RCC 7860 (cell line): ENCODE results near the gene BCLAF1.
"Not testable (repeated sequence)": the region's sequence is repeated elsewhere in the genome, so short reads cannot be mapped to it uniquely, and the experiment has no call there.

Experiments used
- DNase-seq: peaks from one replicate; pipeline ENCODE4 v3.0.0-alpha.2; 2015; ENCODE audit warnings: low spot score
- FAIRE-seq: peaks from 2 replicates; lab custom pipeline; 2012; peaks lifted over from hg19 to GRCh38; lab: Jason Lieb, UNC

BCLAF1 gene

GRCh38 chr6:136312975-136313374 lies 23.3 kb upstream of the BCLAF1 start:
- DNase-seq (no peak), FAIRE-seq (no peak)

DNA sequence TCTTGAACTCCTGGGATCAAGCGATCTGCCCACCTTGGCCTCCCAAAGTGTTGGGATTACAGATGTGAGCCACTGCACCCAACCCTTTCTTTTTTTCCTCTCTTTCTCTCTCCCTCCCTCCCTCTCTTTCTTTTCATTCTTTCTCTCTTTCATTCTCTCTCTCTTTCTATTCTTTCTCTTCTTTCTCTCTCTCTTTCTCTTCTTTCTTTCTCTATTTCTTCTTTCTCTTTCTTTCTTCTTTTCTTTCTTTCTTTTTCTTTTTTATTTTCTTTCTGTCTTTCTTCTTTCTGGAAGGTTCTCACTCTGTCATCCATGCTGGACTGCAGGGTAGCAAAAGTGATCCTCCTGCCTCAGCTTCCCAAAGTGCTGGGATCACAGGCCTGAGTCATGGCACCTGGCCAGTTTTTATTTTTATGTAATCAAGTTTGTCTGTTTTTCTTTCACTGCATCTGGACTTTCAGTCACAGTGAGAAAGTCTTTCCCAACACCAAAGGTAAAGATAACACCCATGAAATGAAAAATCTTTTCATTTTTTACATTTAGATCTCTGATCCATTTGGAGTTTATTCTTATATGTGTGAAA lies 20.2 kb upstream of the BCLAF1 start:
- DNase-seq: no peak
- no peak for FAIRE-seq

- DNase-seq (no peak), FAIRE-seq (no peak)
These were observed 19.5 kb upstream of the BCLAF1 start for GRCh38 chr6:136309171-136309570.

- not testable (repeated sequence) for DNase-seq, FAIRE-seq
These were observed 18.8 kb upstream of the BCLAF1 start for GRCh38 chr6:136308469-136308868.

GRCh38 chr6:136307351-136307750 lies 17.7 kb upstream of the BCLAF1 start:
- no peak for DNase-seq

DNA sequence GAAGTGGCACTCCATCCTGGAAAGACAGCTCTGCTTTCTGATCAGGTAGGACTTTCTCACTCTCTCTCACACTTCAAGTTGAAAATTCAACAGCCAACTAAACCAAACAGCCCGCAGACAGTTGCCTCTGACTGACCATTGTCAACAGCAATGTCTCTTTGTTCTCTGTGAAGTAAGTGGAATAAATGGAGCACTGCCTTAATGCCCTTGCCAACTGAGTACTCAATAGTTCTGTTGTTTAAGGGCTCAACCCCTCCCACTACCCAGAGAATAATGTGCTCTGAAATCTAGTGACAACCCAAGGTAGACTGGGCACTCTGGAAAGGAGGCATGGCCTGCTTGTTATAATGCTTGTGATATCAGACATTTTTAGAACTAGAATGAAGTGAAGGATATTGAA lies 16.8 kb upstream of the BCLAF1 start:
- no peak for DNase-seq
- FAIRE-seq: no peak

More at GRCh38 chr6:136307351-136307750, 17.7 kb upstream of the BCLAF1 start:
- FAIRE-seq: no peak

DNA sequence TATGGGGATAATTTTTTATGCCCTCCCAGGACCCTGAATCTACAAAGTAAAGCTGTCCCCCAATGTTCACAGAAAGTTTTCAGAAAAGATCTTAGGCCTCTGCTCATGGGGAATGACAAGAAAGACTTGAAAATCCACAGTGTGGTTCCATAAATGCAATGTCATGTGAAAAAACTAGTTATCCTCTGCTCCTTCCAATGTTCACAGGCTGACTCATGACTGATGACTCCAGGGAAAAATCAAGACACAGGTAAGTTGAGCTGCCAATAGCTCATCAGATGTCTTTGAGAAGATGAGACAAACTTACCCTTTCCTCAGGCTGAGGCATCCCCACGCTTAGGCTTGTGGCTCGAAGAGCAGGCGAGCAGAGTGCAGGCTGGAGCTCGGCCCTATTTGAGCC lies 14.8 kb upstream of the BCLAF1 start:
- no peak for FAIRE-seq
- no peak for DNase-seq

GRCh38 chr6:136303516-136303915 lies 13.9 kb upstream of the BCLAF1 start:
- FAIRE-seq (no peak), DNase-seq (no peak)

DNA sequence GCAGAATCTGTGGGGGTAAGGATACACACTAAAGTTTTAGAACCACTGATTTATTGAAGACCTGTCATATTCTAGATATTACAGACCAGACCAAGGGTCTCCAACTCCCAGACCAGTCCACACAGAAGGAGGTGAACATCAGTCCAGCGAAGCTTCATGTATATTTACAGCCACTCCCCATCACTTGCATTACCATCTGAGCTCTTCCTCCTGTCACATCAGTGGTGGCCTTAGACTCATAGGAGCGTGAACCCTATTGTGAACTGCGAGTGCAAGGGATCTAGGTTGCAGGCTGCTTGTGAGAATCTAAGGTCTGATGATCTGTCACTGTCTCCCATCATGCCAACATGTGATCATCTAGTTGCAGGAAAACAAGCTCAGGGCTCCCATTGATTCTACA lies 5.0 kb upstream of the BCLAF1 start:
- FAIRE-seq (no peak), DNase-seq (no peak)

- FAIRE-seq (no peak), DNase-seq (peak; percentile 55)
These were observed 864 bp upstream of the BCLAF1 start for GRCh38 chr6:136290410-136291010.

DNA sequence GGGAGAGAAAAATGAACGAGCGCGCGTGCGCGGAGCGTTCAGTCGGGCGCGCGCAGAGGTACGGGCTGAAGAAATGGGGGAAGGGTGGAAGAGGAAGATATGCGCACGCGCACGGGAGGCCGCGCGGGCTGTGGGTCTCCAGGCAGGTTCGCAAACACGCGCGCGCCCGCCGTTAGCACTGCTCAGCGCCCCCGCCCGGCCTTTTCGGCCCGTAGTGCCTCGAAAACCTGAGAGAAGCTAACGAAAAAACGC lies 393 bp downstream of the BCLAF1 start:
- FAIRE-seq (no peak), DNase-seq (peak; percentile 76)

DNA sequence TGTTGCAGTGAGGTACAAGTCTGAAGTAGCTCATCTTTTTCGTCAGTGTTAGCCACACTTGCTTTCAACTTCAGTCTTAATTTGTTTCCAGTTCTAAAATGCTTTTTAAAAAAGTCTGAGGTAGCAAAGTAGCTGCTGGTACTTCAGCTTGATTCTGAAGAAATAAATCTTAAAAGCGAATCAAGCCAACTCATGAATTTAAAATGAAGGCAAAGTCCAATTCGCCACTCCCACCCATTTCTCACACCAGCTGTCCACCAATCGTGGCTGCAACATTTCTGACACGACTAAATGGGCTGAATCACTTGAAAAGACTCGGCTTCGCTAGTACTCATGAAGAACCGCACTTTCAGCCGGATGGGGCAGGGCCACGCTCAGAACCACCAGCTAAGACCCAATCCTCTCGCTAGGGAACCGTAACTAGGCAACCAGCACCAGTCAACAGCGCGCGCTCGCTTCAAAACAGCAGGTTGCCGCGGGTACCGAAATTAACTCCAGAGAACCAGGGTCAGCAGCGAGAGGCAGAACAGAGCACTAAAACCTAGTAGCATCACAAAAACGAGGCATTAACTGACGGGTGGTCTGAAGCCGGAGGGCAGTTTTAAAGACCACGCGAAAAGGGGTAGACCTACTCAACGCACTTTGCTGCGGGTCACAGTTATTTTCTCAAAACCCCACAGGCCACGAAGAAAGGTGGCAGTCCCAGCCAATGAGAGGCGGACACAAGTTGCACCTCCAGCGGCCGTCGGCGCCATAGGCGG lies 900 bp downstream of the BCLAF1 start:
- DNase-seq: peak; percentile 85
- FAIRE-seq: peak; percentile 63

GRCh38 chr6:136284909-136285308 lies 4.7 kb downstream of the BCLAF1 start:
- DNase-seq: no peak
- FAIRE-seq: no peak

GRCh38 chr6:136282906-136283305 lies 6.7 kb downstream of the BCLAF1 start:
- FAIRE-seq: no peak
- DNase-seq: no peak

- FAIRE-seq (no peak), DNase-seq (no peak)
These were observed 9.5 kb downstream of the BCLAF1 start for GRCh38 chr6:136280032-136280609.

GRCh38 chr6:136274062-136274461 lies 15.6 kb downstream of the BCLAF1 start:
- FAIRE-seq (no peak), DNase-seq (no peak)

DNA sequence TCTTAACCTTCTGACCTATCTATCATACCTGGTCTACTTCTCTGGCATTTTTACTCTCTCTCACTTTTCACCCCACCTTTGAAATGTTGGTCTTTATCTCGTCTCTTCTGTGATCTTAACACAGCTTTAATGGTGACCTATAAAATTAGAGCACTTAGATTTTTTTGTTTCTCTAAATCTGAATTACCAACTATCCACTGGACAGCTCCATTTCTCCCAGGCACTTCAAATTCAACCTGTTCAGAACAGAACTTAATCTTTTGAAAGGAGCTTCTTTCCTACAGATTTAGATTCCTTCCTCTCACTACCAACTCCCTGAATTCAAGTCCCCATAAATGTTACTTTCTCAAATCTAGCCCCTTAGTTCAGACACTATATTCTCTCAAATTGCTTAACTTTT lies 24.5 kb downstream of the BCLAF1 start:
- DNase-seq (no peak), FAIRE-seq (no peak)

GRCh38 chr6:136262940-136263339 lies 26.7 kb downstream of the BCLAF1 start:
- FAIRE-seq (no peak), DNase-seq (no peak)

DNA sequence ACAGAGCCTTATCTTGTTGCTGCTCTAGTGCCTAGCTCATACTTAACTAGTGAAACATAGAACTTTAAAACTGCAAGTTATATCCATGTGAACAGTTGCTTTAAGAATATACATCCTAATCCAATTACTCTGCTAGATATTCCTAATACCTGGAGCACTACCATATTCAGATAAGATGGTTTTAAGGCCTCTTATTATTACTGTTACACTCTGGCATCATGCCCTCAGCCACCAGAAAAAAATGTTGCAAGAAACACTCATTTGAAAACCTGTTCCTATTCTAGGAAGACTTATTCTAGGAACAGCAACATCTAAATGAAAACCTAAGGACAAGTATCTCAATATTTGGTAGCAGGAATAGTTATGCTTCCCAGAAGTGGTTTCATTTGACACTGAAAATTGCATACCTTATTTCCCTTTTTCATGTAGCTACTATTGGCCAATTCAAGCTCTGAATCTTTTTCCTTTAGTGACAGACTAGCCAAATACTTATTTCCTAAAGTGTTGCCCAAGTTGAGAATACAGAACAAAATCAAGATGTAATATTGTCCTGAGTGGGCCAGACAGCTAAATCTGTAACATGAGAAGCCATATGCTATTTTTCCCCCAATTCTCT lies 34.7 kb downstream of the BCLAF1 start:
- no peak for FAIRE-seq
- DNase-seq: no peak

DNA sequence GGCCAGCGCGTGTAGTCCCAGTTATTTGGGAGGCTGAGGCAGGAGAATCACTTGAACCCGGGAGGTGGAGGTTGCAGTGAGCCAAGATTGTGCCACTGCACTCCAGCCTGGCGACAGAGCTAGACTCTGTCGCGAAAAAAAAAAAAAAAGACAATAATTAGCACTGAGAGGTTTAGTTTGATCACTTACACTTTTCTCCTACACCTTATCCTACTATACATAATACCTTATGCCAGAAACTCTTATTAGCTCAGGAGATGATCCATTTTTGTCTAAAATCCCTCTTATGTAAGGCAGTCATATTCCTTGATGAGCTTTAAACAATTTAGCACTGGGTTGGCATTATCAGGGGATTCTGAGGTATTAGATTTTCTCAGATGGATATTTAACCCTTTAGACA lies 35.9 kb downstream of the BCLAF1 start:
- FAIRE-seq (no peak), DNase-seq (no peak)

DNA sequence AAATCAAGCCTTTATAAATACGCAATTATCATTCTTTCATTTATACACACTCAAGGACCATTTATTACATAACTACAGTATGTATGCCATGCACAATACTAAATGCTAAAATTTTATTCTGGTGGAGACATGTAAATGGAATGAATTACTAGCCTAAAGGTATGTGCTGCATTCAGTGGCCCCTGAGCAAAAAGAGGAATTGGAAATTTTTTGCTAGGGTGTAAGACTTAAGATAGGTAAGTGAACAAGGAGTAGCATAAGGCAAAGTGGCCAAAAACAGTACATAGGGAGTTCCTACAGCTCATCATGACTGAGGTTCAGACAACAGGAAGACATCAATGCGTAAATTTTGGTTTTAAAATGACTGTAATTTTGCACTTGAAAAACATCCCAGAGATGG lies 37.2 kb downstream of the BCLAF1 start:
- no peak for DNase-seq
- no peak for FAIRE-seq

GRCh38 chr6:136251394-136251793 lies 38.3 kb downstream of the BCLAF1 start:
- FAIRE-seq (no peak), DNase-seq (no peak)
